Forelimb muscle (tissue), 1 donor: Measurements from ENCODE around the gene PTPRG. TPM values are rescaled to one million over a fixed set of nuclear protein-coding genes. Genes with fewer than 3 reads are reported as not detected.

Source experiments
- DNase-seq: peaks from one replicate; pipeline ENCODE4 v3.0.0-alpha.2; 2013; ENCODE audit warnings: low read depth
- polyA plus RNA-seq: library from polyadenylated mRNA; unstranded; fragments of 120-200 nt; gene quantifications from one replicate; pipeline ENCODE4 v1.2.1, GENCODE V29; 2013; ENCODE audit not compliant: insufficient read length

Gene PTPRG
- polyA plus RNA-seq, 1 donor = 24.2 TPM

DNA sequence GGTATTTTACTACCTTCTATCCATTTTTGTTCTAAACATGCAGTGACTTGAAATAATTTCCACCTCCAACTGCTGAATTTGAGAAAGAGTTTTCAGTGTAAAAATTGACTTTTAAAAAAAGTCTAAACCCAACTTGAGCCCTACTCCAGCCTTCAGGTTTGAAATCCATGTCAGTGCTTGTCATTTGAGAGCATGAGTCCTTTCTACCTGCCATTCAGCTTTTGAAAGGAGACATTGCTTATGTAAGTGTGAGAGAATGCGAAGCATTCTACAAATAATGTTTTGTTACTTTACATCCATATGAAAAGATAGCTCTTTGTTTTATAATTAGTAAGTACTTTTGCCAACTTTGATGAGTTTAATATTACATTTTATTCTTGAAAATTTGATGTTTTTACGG is 329.2 kb downstream of the PTPRG start:
- no peak for DNase-seq

DNA sequence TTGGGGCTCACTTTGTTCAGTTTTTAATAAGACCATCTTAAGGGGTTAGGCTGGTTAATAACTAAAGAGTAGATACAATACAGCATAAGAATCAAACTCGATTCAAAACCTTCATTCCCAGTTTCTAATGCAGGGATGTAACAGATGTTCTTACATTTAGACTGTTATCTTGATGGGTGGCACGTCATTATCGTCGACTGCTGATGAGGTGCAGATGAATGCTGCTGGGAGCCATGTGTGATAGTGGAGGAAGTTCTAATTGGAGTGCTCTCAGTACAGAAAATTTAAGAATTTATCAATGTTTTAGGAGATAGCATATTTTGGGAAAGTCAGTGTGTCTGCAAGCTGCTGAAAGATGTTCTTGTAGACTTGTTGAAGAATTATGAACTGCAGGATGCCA is 331.5 kb downstream of the PTPRG start:
- no peak for DNase-seq

DNA sequence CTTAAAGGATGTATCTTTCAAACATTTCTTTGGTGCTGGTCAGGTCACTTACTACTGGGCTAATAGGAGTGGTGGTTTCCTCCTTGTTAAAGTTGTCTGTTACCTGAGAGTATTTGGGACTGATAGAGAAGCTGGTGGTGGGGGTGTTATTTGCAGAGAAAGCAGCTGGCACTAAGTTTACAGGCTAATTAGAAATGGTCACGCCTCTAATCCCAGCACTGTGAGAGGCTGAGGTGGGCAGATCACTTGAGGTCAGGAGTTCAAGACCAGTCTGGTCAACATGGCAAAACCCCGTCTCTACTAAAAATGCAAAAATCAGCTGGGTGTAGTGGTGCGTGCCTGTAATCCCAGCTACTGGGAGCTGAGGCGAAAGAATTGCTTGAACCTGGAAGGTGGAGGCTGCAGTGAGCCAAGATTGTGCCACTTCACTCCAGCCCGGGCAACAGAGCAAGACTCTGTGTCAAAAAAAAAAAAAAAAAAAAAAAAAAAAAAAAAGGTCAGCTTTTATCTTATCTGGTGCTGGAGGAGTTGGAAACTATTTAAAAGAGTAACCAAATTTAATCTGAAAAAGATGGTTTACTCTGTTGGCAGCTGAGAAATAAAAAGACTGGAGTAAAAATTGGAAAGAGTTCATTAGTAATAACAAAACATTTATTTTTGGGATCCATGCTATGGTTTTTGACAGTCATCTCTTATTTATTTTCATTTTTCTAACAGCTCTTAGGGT is 332.6 kb downstream of the PTPRG start:
- no peak for DNase-seq

DNA sequence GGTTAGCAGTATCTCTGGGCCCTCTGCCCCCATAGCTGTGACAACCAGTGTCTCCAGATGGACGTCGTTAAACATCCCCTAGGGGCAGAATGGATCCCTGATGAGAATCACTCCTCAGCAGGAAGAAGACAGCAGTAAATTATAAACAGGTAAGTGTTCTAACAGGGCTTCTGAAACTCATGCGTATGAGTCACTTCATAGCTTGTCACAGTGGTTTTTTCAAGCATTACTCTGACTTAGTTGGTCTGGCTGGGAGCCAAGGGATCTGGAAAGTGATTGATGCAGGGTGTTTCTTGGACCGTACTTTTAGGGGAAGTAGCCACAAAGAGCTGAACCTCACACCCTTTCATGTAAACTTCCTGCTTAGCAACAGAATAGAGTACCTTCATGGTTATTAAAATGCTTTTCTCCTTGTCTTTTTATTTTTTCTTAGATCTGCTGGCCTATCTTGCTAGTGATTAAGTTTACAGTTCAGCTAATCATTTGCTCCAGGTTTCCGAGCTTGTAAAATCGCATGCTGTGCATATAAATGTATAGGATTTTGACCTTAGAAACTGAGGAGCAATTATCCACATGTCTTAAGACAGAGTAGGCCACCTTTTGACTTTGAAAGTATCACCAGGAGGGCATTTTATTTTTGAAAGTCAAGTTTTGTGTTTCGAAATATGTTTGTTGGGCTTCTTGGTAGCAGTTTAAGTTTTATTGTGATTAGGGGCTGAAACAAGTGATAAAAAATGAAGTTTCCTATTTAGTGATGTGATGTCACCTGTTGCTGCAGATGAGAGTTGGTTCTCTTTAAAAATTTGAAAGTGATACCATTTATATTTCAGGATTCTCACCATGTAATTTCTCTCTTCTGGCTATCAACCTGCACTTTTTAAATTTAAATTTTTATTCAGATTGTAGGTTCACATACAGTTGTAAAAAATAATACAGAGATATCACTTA is 333.9 kb downstream of the PTPRG start:
- no peak for DNase-seq

DNA sequence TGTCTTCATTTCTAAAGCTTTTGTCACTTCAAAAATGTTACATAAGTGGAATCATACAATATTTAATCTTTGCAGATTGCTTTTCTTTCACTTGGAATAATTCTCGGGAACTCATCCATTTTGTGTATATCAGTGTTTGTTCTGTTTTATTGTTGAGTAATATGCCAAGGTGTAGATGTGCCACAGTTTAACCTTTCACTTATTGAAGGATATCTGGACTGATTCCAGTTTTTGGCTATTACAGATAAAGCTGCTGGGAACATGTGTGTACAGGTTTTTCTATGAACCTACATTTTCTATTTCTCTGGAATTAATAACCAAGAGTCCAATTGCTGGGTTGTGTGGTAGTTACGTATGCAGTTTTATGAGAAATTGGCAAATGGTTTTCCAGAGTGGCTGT is 334.9 kb downstream of the PTPRG start:
- DNase-seq = no peak

DNA sequence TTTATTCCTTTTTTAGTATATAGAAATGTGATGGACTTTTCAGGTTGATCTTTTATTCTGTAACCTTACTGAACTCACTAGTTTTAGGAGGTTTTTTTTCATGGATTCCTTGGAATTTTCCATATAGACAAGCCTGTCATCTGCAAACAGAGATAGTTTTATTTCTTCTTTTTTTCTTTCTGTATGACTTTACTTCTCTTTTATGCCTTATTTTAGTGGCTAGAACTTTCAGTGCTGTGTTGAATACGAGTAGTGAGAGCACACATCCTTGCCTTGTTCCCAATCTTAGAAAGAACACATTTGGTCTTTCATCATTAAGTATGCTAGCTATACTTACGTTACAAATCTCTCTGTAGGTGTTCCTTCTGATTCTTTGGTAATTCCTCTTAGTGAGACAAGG is 336.5 kb downstream of the PTPRG start:
- no peak for DNase-seq

DNA sequence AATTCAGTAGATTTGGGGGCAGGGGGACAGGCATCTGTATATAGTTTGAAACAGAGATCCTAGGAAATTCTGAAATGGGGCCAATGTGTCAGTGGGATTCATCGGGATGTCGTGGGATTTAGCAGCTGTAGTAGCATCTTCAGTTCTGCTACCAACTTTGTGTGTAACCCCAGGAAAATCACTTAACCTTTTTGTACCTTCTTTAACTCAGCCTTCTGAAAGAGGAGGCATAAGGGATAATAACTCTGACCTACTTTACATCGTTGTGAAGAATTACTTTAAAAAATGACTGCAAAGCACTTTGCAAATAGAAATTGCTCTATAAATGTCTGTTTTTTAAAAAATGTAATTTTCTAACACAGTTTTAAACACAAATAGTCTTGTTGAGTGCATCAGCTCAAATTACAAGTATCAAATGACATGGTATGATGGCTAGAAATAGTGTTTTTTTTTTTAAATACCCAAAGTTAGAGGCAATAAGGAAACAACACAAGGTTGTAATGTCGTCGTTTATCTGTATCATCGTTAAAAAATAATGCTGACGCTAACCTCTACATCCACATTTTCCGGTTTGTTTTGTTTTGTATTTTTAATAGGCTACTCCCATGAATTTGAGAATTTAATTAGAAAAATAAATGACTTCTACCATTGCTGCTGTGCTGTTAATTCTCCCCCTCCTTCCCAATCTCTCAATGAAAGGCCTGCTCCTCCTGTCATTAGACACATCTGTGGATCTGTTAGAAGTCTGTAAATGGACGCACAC is 338.5 kb downstream of the PTPRG start:
- no peak for DNase-seq

DNA sequence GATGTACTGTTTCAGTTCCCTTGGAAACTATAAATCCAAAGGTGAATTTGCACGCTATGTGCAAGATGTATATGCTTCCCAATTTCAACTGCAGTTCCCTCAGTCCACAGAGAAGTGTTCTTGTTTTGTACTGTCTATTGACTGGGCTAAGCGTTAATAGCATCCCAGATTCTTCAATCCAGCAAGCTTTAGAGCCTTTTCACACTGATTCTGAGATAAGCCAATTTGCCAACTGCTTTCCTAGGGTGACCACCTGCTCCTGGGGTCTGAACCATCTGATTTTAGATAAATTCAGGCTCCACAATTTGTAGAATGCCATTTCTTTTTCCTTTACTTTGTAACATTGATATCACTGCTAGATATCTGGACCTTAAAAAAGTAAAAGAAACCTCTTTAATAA is 340.1 kb downstream of the PTPRG start:
- DNase-seq = no peak

DNA sequence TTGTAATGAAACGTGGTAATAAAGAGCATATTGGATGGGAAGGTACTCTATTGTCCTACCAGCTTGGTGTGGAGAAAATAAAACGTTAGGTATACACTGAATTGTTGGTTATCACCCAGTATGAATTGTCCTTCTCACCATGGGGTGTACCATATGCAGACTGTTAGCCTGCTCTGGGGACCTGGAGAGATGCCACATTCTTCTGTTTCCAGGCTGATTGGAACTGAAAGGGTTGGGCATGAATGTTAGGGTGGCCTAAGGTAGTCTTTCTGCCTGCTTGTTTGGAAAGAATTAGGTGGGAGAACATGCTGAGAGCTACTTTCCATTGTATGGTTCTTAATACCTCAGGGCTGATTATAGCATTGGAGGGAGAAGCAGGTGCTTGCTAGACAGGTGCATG is 340.6 kb downstream of the PTPRG start:
- no peak for DNase-seq

DNA sequence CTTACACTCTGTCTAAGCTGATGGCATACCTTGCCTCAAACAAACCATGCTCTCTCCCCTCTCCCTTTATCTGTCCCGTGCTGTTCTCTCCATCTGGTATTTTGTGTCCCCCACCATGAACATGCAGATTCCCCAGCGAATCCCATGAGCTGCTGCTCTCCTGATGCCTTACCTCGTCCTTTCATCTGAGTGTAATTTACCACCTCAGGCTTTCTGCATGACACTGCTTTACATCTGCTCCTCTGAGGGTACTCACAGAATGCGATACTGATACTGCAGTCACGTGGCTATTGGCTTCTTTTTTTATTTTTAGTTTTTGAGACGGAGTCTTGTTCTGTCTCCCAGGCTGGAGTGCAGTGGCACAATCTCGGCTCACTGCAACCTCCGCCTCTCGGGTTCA is 341.7 kb downstream of the PTPRG start:
- no peak for DNase-seq

DNA sequence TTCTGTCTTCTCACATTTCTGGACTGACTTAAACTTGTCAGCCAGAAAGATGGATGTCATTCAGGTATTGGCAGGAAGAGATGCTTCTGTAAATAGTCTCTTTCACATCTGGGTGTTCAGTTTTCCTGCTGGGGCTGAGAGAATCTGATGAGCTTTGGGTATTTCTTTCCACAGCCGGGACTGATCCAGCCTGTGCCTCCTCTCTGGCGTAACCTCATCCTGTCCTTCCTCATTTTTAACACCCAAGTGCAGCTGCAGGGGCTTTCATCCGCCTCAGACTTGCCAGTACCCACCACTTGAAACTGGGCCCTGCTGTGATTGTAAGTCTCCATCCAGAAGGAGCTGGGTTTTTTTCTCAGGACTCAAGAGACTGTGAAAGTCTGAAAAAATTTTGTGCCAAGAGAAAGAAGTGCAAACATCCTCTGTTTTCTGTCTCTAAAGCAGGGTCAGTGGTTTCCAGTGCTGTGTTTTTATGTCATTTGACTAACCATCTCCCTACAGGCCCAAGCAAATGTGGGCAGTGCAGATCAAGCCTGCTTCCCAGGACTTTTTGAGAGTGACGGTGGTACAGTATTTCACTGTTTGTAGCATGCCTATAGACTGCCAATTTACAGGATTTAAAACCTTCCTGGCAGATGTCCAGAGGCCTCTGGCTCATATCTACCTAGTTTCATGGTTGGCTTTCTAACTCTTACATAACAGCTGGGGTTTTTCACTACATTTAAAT is 342.7 kb downstream of the PTPRG start:
- no peak for DNase-seq

DNA sequence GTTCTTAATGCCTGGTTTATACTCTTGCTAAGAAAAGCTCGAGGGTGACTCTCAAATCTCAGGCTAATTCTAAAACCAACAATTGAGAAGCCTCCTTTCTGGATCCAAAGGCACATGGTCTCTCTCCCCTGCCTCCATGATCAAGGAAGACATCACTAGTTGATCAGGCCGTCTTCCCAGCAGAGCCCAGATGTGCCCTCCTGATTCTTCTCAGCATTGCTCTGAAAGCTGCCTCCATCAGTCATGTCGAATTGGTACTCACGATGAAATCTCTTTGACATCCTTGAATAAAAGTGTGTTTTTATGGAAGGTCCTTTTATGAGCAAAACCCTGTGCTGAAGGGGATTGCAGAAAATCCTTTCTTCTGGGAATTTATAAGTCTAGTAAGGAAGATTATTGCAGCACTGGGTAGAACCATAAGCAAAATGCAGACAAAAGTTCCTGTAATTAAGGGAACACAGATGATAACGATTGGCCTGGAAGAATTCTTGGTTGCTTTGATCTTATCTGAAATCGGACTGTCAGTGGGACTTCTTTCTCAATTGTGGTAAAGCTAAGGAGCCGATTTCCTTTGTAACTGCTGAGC is 345.9 kb downstream of the PTPRG start:
- DNase-seq = no peak

DNA sequence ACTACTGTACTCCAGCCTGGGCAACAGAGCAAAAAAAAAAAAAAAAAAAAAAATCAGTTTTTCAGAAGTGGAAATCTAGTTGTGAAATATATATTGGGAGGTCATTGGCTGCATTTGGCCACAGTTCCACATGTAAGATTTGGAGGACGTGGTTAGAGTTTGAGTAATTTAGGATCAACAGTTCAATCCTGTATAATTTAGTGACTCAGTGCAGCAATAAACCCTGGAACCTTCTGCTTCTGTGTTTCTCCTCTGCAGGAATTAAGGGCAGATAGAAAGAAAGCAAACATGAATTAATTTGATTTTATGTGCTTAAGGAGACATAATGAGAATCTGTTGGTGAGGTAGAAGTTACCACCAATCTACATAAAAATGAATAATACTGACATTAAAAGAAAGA is 347.0 kb downstream of the PTPRG start:
- DNase-seq = no peak

DNA sequence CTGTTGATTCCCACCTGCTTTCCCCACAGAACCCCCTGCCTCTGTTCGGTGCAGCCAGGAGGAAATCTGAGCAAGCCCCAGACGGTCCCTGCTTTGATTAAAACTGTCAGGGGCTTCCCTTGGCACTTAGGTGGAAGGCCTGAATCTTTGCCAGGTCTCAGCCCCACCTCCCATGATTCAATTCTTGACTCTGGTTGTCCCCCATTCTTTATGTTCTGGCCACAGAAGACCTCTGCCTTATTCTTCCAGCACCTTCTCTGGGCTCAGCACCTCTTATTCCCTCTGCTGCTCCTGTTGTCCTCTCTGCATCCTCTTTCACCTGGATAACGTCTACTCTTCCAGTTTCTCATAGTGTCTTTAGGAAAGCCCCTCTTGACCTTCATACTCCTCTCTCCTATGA is 349.4 kb downstream of the PTPRG start:
- DNase-seq = no peak

DNA sequence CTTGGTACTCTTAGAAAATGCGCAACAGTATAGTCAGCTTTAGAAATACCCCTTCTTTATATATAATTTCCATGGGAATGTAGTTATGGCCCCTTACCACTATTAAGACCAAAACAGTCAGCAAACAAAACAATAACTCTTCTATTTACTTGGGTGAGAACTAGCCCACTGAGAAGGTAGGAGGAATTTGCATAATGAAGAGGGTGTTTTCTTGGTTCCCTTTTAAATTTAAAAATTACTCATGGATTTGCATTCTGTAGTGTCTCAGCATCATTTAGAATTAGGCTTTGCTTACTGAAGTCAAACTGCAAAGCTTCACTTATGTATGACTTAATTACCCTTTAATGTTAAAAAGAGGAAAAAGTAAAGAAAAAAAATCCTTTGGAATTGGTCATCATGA is 350.8 kb downstream of the PTPRG start:
- DNase-seq = no peak

DNA sequence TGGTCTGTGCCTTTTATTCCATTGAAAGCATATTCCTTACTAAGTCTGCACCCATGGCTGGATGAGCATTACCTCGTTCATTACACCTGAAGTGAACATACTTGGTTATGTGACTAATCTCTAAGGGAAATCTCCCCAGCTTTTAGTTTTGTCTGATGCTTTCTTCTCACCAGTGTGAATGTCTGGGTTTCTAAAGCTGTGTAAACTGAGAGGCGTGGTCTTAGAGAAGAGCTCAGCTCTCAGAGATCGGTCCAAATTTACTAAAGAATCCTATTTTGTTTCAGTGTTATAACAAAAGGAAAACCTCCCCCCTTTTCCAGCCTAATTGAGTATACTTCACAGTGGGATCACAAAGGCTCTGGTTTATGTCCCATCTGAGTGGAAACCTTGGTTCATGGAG is 352.3 kb downstream of the PTPRG start:
- DNase-seq = no peak

DNA sequence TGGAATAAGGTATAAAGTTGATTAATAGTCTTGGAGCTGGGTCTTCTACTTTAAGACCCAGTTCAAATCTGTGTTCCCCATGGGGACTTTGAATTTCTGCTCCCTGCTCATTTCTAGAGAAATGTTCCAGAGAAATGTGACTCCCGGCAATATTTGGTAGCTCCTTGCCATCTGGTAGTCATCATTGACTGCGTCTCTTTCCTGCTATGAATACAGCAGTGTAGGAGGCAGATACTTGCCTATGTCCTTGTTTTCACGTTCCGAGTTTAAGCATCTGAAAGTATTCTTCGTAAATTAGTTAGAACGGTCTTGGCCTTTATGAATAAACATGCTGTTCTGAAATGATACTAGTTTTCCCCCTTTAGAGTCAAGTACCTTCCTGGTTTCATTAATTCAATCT is 352.9 kb downstream of the PTPRG start:
- no peak for DNase-seq

DNA sequence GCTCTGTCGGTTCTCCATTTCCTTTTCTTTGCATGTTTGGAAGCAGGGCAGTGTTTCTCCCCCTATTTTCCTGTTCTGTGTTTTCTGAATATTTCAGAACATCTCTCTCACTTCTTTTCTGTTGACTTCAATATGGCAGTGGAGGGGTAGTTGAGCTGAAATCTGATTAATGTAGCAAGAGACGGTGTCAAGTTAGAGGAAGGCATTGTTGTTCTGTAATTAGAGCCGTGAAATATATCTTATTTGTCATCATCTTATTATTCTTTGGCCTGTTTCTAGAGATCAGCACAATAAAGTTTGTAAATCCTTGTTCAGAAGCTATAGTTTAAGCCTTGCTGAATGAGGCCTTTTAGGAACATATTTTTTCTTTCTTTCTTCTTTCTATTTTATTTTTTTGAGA is 353.9 kb downstream of the PTPRG start:
- no peak for DNase-seq

DNA sequence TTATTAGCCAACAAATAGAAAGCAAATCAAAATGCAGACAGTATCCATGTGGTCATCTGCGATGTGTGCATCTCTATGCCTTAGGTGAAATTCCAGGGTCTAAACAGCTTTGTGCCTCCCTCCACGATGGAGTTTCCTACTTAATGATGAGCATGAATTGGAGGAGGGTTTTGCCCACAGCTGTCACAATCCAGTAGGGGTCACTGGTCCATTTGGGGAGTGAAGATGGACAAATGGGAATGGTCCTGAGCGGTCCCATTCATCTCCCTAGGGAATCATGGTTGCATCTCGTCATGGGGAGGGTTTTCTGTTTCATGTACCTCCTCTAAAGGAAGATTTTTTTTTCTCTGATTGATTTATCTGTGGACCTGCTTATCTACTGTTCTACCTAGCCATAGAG is 358.0 kb downstream of the PTPRG start:
- DNase-seq = no peak

DNA sequence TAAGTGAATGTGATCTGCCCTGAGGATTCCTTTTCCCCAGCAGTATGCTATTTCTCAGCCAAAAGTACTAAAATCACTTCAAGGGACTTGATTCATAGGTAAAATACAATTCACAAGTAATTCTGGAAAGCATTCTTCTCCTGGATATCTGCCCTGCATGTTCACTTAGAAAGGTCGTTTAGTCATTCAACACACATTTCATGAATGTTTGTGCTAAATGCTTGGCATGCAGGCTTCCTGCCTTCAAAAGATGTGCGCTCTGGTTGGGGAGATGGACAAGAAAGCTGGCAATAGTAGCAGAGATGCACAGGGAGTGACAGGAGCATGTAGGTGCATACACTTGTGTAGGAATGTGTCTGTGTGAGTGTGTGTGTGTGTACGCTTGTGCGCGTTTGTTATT is 360.7 kb downstream of the PTPRG start:
- DNase-seq = no peak

DNA sequence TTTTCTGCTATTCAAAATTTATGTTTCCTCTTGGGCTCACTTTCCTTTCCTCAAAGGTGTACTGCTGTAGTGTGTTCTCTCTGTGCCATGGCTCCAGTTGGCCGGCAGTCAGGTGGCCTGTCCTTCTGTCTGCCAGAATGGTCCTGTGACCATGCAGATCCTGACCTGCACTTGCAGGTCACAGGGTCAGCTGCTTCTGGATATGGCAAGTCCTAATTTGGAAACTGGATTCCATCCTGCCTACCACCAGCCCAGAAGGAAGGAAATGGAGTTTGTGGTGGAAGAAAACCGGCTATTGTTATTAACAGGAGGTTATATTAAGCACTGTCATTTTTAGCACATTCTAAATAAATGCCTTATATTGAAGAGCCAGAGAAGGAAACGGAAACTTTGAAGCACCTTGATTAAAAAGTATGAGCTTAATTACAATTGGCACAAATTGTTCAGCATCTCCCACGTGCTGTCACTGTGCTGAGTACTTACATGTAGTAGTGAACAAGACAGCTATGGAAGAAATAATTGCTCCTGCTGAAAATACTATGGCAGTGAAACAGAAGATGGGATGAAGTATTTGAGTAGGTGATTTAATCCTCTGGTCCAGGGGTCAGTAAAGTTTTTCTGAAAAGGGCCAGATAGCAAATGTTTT is 362.8 kb downstream of the PTPRG start:
- DNase-seq = no peak
